HG02938 (cell line): ENCODE measurements around the gene OAS1.
"Not testable (repeated sequence)": the region's sequence is repeated elsewhere in the genome, so short reads cannot be mapped to it uniquely, and the experiment has no call there.

Experiments
- ATAC-seq: cut with Tn5 transposase; IDR thresholded peaks from one replicate; pipeline ENCODE4 v1.9.1; 2021; ENCODE audit warnings: mild to moderate bottlenecking, moderate library complexity; ENCODE audit not compliant: unreplicated experiment

Gene OAS1

GRCh38 chr12:112898380-112898779 is 8.4 kb upstream of the OAS1 start:
- no peak for ATAC-seq

GRCh38 chr12:112900298-112901145 is 6.2 kb upstream of the OAS1 start:
- no peak for ATAC-seq

GRCh38 chr12:112901271-112901670 is 5.5 kb upstream of the OAS1 start:
- no peak for ATAC-seq

GRCh38 chr12:112904571-112904970 is 2.2 kb upstream of the OAS1 start:
- no peak for ATAC-seq

- no peak for ATAC-seq
Observed at GRCh38 chr12:112905451-112906089, 1.2 kb upstream of the OAS1 start.

- peak; percentile 48 for ATAC-seq
Observed at GRCh38 chr12:112907415-112908157, 824 bp downstream of the OAS1 start.

GRCh38 chr12:112908548-112908947 is 1.8 kb downstream of the OAS1 start:
- ATAC-seq, result no peak

GRCh38 chr12:112909693-112910092 is 2.9 kb downstream of the OAS1 start:
- no peak for ATAC-seq

GRCh38 chr12:112913038-112913688 is 6.4 kb downstream of the OAS1 start:
- ATAC-seq, result no peak

- ATAC-seq, result not testable (repeated sequence)
Observed at GRCh38 chr12:112913888-112914287, 7.1 kb downstream of the OAS1 start.

- ATAC-seq, result no peak
Observed at GRCh38 chr12:112916270-112916669, 9.5 kb downstream of the OAS1 start.

GRCh38 chr12:112919121-112919520 is 12.4 kb downstream of the OAS1 start:
- ATAC-seq, result no peak

- ATAC-seq, result peak; percentile 73
Observed at GRCh38 chr12:112924986-112925385, 18.2 kb downstream of the OAS1 start.

GRCh38 chr12:112926416-112927033 is 19.8 kb downstream of the OAS1 start:
- ATAC-seq, result not testable (repeated sequence)

GRCh38 chr12:112927475-112927874 is 20.7 kb downstream of the OAS1 start:
- no peak for ATAC-seq

- no peak for ATAC-seq
Observed at GRCh38 chr12:112927925-112928324, 21.2 kb downstream of the OAS1 start.

- ATAC-seq, result no peak
Observed at GRCh38 chr12:112928978-112929377, 22.2 kb downstream of the OAS1 start.

- no peak for ATAC-seq
Observed at GRCh38 chr12:112929715-112930114, 23.0 kb downstream of the OAS1 start.

- no peak for ATAC-seq
Observed at GRCh38 chr12:112930350-112930749, 23.6 kb downstream of the OAS1 start.

- no peak for ATAC-seq
Observed at GRCh38 chr12:112932485-112933128, 25.8 kb downstream of the OAS1 start.
